OCI-M1 (cell line): ENCODE data around the gene FUZ.

Experiments
- DNase-seq: peaks from one replicate; lab custom pipeline; 2025; lab: John Stamatoyannopoulos, UW

FUZ gene

GRCh38 chr19:49807058-49807903 is 5.8 kb downstream of the FUZ start:
- peak; percentile 30 for DNase-seq

GRCh38 chr19:49806620-49806959 is 6.5 kb downstream of the FUZ start:
- DNase-seq = no peak

- no peak for DNase-seq
Observed at GRCh38 chr19:49805822-49806619, 7.1 kb downstream of the FUZ start.

GRCh38 chr19:49803529-49803856 is 9.6 kb downstream of the FUZ start:
- DNase-seq = no peak

- no peak for DNase-seq
Observed at GRCh38 chr19:49802836-49803528, 10.1 kb downstream of the FUZ start.

GRCh38 chr19:49801966-49802661 is 11.0 kb downstream of the FUZ start:
- no peak for DNase-seq

GRCh38 chr19:49801401-49801888 is 11.6 kb downstream of the FUZ start:
- DNase-seq = no peak

- no peak for DNase-seq
Observed at GRCh38 chr19:49800771-49801170, 12.3 kb downstream of the FUZ start.

- DNase-seq = peak; percentile 4
Observed at GRCh38 chr19:49799798-49800376, 13.2 kb downstream of the FUZ start.

GRCh38 chr19:49799271-49799797 is 13.8 kb downstream of the FUZ start:
- no peak for DNase-seq

GRCh38 chr19:49798574-49798973 is 14.5 kb downstream of the FUZ start:
- no peak for DNase-seq

- DNase-seq = no peak
Observed at GRCh38 chr19:49795615-49796014, 17.5 kb downstream of the FUZ start.

- no peak for DNase-seq
Observed at GRCh38 chr19:49793561-49793840, 19.6 kb downstream of the FUZ start.

- no peak for DNase-seq
Observed at GRCh38 chr19:49792829-49793560, 20.1 kb downstream of the FUZ start.

- DNase-seq = no peak
Observed at GRCh38 chr19:49791776-49792445, 21.2 kb downstream of the FUZ start.

GRCh38 chr19:49790866-49791265 is 22.2 kb downstream of the FUZ start:
- peak; percentile 47 for DNase-seq

- DNase-seq = no peak
Observed at GRCh38 chr19:49788857-49789256, 24.2 kb downstream of the FUZ start.

GRCh38 chr19:49787746-49788145 is 25.3 kb downstream of the FUZ start:
- DNase-seq = no peak

GRCh38 chr19:49786376-49786820 is 26.7 kb downstream of the FUZ start:
- DNase-seq = no peak

GRCh38 chr19:49782515-49782914 is 30.6 kb downstream of the FUZ start:
- DNase-seq = no peak
